ENCODE results near the gene ZSWIM1. TPM values are rescaled to one million over a fixed set of nuclear protein-coding genes. Genes with fewer than 3 reads are reported as not detected.

ZSWIM1 gene
- total RNA-seq, 2 donors from 2014 or later, result 11.6 to 12.5 TPM

DNA sequence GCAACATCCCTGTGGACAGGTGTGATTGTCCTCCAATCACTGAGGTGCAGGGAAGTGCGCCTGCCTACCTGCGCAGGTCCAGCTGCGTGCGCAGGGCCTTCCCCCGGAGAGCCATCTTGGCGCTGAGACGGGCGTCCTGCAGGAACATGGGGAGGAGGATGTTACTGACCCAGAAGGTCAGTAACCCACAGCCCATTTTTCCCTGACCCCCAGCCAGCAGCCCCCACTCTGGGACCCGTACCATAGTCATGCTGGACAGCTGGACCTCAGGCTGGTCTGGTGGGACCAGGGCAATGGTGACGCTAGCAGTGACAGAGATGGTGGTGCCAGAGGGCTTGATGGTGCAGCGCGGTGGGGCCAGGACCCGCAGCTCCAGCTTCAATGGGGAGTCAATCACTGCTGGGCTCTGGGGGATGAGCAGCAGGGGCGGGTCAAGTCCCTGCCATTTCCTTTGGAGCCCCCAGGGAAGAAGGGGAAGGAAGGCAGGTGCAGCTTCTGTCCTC, 21.2 kb downstream of the ZSWIM1 start:
- TF ChIP-seq, protein P1, sequence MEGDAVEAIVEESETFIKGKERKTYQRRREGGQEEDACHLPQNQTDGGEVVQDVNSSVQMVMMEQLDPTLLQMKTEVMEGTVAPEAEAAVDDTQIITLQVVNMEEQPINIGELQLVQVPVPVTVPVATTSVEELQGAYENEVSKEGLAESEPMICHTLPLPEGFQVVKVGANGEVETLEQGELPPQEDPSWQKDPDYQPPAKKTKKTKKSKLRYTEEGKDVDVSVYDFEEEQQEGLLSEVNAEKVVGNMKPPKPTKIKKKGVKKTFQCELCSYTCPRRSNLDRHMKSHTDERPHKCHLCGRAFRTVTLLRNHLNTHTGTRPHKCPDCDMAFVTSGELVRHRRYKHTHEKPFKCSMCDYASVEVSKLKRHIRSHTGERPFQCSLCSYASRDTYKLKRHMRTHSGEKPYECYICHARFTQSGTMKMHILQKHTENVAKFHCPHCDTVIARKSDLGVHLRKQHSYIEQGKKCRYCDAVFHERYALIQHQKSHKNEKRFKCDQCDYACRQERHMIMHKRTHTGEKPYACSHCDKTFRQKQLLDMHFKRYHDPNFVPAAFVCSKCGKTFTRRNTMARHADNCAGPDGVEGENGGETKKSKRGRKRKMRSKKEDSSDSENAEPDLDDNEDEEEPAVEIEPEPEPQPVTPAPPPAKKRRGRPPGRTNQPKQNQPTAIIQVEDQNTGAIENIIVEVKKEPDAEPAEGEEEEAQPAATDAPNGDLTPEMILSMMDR (conservative IDR thresholded peaks at IDR 0.05), result no peak
- H3K4me1 Mint-ChIP-seq, result no peaks in the 10 kb centered on the region
- peaks cover 79% of the 10 kb centered on the region for H3K36me3 ChIP-seq (ENCODE audit: control insufficient read depth, insufficient read depth, low read length)

DNA sequence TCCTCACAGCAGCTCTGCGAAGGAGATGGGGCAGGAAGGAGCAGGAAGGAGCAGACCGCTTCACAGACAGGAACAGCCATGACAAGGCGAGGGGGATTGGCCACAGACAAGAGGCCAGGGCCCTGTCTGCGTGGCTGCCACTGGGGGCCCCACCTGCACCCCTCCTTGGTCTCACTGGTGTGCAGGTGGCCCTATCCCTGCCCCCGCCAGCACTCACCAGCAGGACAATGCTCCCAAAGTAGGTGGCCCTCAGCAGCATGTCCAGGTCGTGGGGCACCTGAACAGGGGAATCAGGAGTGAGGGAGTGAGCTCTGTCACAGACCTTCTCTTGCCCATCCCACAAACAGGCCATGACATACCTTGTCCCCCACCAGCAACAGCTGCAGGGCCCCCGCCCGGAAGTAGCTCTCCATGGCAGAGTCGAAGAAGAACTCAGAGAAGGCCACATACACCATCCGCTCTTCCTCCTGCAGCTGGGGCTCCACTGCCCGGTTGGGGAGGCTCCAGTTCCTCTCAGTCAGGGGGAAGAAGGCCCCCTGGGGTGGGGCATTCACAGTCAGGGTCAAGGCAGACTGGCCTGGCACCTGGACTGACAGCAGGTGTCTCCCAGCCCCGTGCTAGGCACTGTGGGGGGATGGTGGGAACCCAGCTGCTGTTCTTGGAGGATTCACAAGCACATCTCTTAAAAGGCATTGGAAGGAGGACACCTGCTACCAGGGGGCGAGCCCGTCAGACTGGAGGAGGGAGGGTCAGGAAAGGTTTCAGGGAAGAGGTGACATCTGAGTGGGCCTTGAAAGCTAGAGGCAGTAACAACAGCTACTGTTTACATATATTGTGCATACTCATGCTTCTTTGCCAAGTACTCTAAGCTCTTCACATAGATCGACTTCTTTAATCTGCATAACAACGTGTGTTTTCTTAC, 23.8 kb downstream of the ZSWIM1 start:
- H3K9me3 Mint-ChIP-seq, result no peaks in the 10 kb centered on the region
- H3K4me1 Mint-ChIP-seq, result no peaks in the 10 kb centered on the region
- peaks cover 7% of the 10 kb centered on the region for H3K27me3 Mint-ChIP-seq (ENCODE audit: insufficient read depth)
- peaks cover 55% of the 10 kb centered on the region for H3K36me3 Mint-ChIP-seq (ENCODE audit: low read depth)
- Histone ChIP-seq H3K9me3 (ENCODE audit: control insufficient read depth, low read length) (no peaks in the 10 kb centered on the region), H3K4me1 (ENCODE audit: control insufficient read depth, insufficient read depth, low read length) (no peaks in the 10 kb centered on the region), H3K27me3 (ENCODE audit: control insufficient read depth, insufficient read depth, low read length, poor library complexity, severe bottlenecking) (no peaks in the 10 kb centered on the region), H3K27ac (ENCODE audit: low read depth, low read length) (no peak overlapping the region), H3K36me3 (ENCODE audit: control insufficient read depth, insufficient read depth, low read length) (peaks cover 78% of the 10 kb centered on the region), H3K9ac (ENCODE audit: extremely low read depth, low read length, poor library complexity, severe bottlenecking) (no peak overlapping the region), H3K4me3 (ENCODE audit: low read length) (no peak overlapping the region)
- H3K27ac Mint-ChIP-seq, result no peak overlapping the region
- DNase-seq, result no peak
- no peak overlapping the region for H3K4me3 Mint-ChIP-seq
- WGBS, 2 experiments (ENCODE audit: insufficient coverage in 1 of 2, insufficient read length in 1 of 2), result 94 to 96% methylated on average over 11 to 16 of the region's 16 CpGs
- TF ChIP-seq, protein P1 (conservative IDR thresholded peaks at IDR 0.05), result no peak

More for the DNA sequence above, 21.2 kb downstream of the ZSWIM1 start:
- Histone ChIP-seq H3K27me3 (ENCODE audit: control insufficient read depth, insufficient read depth, low read length, poor library complexity, severe bottlenecking) (no peaks in the 10 kb centered on the region), H3K4me1 (ENCODE audit: control insufficient read depth, insufficient read depth, low read length) (no peaks in the 10 kb centered on the region), H3K27ac (ENCODE audit: low read depth, low read length) (no peak overlapping the region), H3K9ac (ENCODE audit: extremely low read depth, low read length, poor library complexity, severe bottlenecking) (no peak overlapping the region), H3K9me3 (ENCODE audit: control insufficient read depth, low read length) (no peaks in the 10 kb centered on the region), H3K4me3 (ENCODE audit: low read length) (no peak overlapping the region)
- H3K36me3 Mint-ChIP-seq (ENCODE audit: low read depth), result peaks cover 61% of the 10 kb centered on the region
- H3K27me3 Mint-ChIP-seq (ENCODE audit: insufficient read depth), result peaks cover 3% of the 10 kb centered on the region
- no peak overlapping the region for H3K4me3 Mint-ChIP-seq
- no peak for DNase-seq
- no peak overlapping the region for H3K27ac Mint-ChIP-seq
- whole genome bisulfite sequencing, 2 experiments (ENCODE audit: insufficient coverage in 1 of 2, insufficient read length in 1 of 2), result 95 to 98% methylated on average over 8 to 14 of the region's 14 CpGs
- H3K9me3 Mint-ChIP-seq, result no peaks in the 10 kb centered on the region

DNA sequence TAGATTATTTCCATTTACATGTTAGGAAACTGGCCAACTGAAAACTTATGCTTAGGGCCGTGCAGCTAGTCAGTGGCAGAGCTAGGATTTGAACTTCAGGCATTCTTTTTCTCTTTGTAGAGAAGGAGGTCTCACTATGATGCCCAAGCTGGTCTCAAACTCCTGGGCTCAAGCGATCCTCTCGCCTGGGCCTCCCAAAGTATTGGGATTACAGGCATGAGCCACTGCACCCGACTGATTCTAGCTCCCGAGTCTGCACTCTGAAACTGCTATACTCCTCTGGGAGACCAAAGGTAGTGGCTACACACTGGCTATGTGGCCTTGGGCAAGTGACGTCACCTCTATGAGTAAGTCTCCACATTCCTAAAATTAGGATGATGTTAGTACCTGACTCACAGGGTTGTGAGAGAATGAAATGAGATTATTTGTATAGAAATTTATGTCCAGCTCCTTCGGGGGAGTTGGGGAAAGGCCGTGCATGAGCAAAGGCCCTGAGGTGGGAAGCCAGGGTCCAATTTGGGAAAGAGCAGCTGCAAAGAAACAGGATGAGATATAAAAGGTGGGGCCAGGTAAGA, 24.6 kb downstream of the ZSWIM1 start:
- Mint-ChIP-seq H3K36me3 (ENCODE audit: low read depth) (peaks cover 57% of the 10 kb centered on the region), H3K4me1 (peaks cover 1% of the 10 kb centered on the region), H3K9me3 (no peaks in the 10 kb centered on the region), H3K4me3 (no peak overlapping the region), H3K27ac (no peak overlapping the region), H3K27me3 (ENCODE audit: insufficient read depth) (peaks cover 7% of the 10 kb centered on the region)
- 92 to 96% methylated on average over 7 to 8 of the region's 8 CpGs for WGBS, 2 experiments (ENCODE audit: insufficient coverage in 1 of 2, insufficient read length in 1 of 2)
- Histone ChIP-seq H3K4me3 (ENCODE audit: low read length) (no peak overlapping the region), H3K9me3 (ENCODE audit: control insufficient read depth, low read length) (no peaks in the 10 kb centered on the region), H3K36me3 (ENCODE audit: control insufficient read depth, insufficient read depth, low read length) (peaks cover 77% of the 10 kb centered on the region), H3K27me3 (ENCODE audit: control insufficient read depth, insufficient read depth, low read length, poor library complexity, severe bottlenecking) (no peaks in the 10 kb centered on the region), H3K4me1 (ENCODE audit: control insufficient read depth, insufficient read depth, low read length) (no peaks in the 10 kb centered on the region), H3K27ac (ENCODE audit: low read depth, low read length) (no peak overlapping the region), H3K9ac (ENCODE audit: extremely low read depth, low read length, poor library complexity, severe bottlenecking) (no peak overlapping the region)
- TF ChIP-seq, protein P1 (conservative IDR thresholded peaks at IDR 0.05), result no peak
- DNase-seq, result no peak
